Heart right ventricle (tissue), 16 donors: ENCODE results near the gene GPC5. TPM values are rescaled to one million over a fixed set of nuclear protein-coding genes. Genes with fewer than 3 reads are reported as not detected.

Experiments
- ATAC-seq, 8 donors: fragments of 200-7000 bp; cut with Tn5 transposase; one replicate each; pipeline ENCODE4 v1.9.1; 2020; ENCODE audit warnings: mild to moderate bottlenecking in 8 of 8, moderate library complexity in 8 of 8, moderate number of reproducible peaks in 1 of 8
- DNase-seq, 2 donors: peaks; one replicate each; pipeline ENCODE4 v3.0.0-alpha.2; 2020
- H3K27ac ChIP-seq, 10 donors: fragments of 200-600 bp; sonication (generic) in 2 of 10; one replicate each; pipeline versions ENCODE4 v1.5.0 to v1.8.0; 2020 to 2022; ENCODE audit warnings: mild to moderate bottlenecking in 3 of 10
- H3K27me3 ChIP-seq, 7 donors: fragments of 200-600 bp; one replicate each; pipeline ENCODE4 v1.8.0; 2021 to 2022; ENCODE audit warnings: mild to moderate bottlenecking in 2 of 7
- H3K36me3 ChIP-seq, 9 donors: fragments of 200-600 bp; sonication (generic) in 1 of 9; one replicate each; pipeline versions ENCODE4 v1.5.0 to v1.8.0; 2020 to 2022; ENCODE audit warnings: mild to moderate bottlenecking in 2 of 9
- H3K4me1 ChIP-seq, 9 donors: fragments of 200-600 bp; sonication (generic) in 1 of 9; one replicate each; pipeline versions ENCODE4 v1.5.0 to v1.8.0; 2020 to 2022; ENCODE audit warnings: mild to moderate bottlenecking in 4 of 9
- H3K4me3 ChIP-seq, 10 donors: fragments of 200-600 bp; sonication (generic) in 2 of 10; one replicate each; pipeline versions ENCODE4 v1.5.0 to v1.8.0; 2020 to 2022; ENCODE audit warnings: mild to moderate bottlenecking in 7 of 10, moderate library complexity in 2 of 10
- H3K9me3 ChIP-seq, 11 donors: fragments of 200-600 bp in 10 of 11; sonication (generic) in 2 of 11; one replicate each; pipeline versions ENCODE4 v1.5.0 to v1.8.0; 2013 to 2022; ENCODE audit warnings: mild to moderate bottlenecking in 2 of 11, control low read depth in 1 of 11, moderate library complexity in 1 of 11
- WGBS, 2 donors: extraction: QIAGEN DNeasy Blood & Tissue Kit; methylation state at CpG; one replicate each; pipeline ENCODE4 v1.1.7; 2013; ENCODE audit warnings: inconsistent platforms in 1 of 2; 5-methylcytosine and 5-hydroxymethylcytosine counted together
- intact Hi-C, 10 donors: fragments of 100-400 bp; cut with DNase I; formaldehyde crosslinking; loops; one replicate each; pipeline versions ENCODE4 v1.11.1 to v1.14.2; 2022
- polyA plus RNA-seq, 2 donors: library from polyadenylated mRNA; stranded (reverse); fragments of 200-250 nt; gene quantifications; one replicate each; pipeline ENCODE4 v1.2.3, GENCODE V29; 2013
- total RNA-seq, 10 donors: library from RNA; stranded (reverse); fragmentation: NEBNext Ultra II Directional in 3 of 10; extraction: Animal tissue kit (Norgen Biotek cat#: 25700) in 3 of 10; gene quantifications; one replicate each; pipeline versions ENCODE4 v1.2.1 to v1.2.4, GENCODE V29; 2021 to 2023
- TF ChIP-seq, protein P1 (sequence below), 9 donors: fragments of 200-600 bp; sonication (generic) in 2 of 9; IDR thresholded peaks; one replicate each; pipeline versions ENCODE4 v1.5.0 to v1.8.0; 2021 to 2022; ENCODE audit warnings: antibody characterized with exemption in 9 of 9, mild to moderate bottlenecking in 5 of 9, moderate library complexity in 1 of 9
- donor health status: Arrhythmogenic right ventricular cardiomyopathy.
- donor health status: ischemic (EF 13 %, LVEDD 7.1; RV severe dilation, severe dysfunction).
- donor health status: healthy with polysubstance abuse.
- donor health status: DM: no; HTN: yes; CAD: no.
- donor health status: DM: no; HTN: no; CAD: no.
- donor health status: ischemic (EF 25% LVEDD 6.9; RV normal size, moderate dysfunction).
- donor health status: ischemic (EF 25% LVEDD 5.7; RV mildly dilated, moderate dysfunction).
- donor health status: healthy.
- donor health status: DM: yes; HTN: yes; CAD: no.
- donor health status: Ischemic cardiomyopathy.
- donor health status: ischemic (EF 35%, LVEDD 5.7; RV mildly dilated, moderate dysfunction).
- donor health status: nonischemic (EF 11% LVEDD 7.7; RV severe dilation, severe dysfunction).
- donor health status: DM: yes; HTN: yes; CAD: no.
- donor health status: PGD.
- donor health status: ischemic (EF 29% LVEDD 5.4; RV normal size, mild dysfunction).
- donor health status: nonischemic (EF 23%, LVEDD 6.1; RV moderate dilation, normal function).

The GPC5 gene
- total and polyA plus RNA-seq, 12 donors: 0.01 to 3.5 (median 0.70) TPM; not detected in 1

GRCh38 chr13:91709180-91709579 lies 310.8 kb downstream of the GPC5 start:
- no peak overlapping the region for H3K27ac ChIP-seq
- H3K4me3 ChIP-seq: no peak overlapping the region
- H3K36me3 ChIP-seq: no peaks in the 10 kb centered on the region
- DNase-seq (no peak), ATAC-seq (no peak)
- 72 to 83% methylated on average over 3 of the region's 3 CpGs for WGBS, 2 donors
- H3K9me3 ChIP-seq: no peaks in the 10 kb centered on the region
- intact Hi-C loops: no loop called here
- H3K4me1 ChIP-seq: no peaks in the 10 kb centered on the region
- no peaks in the 10 kb centered on the region for H3K27me3 ChIP-seq
- TF ChIP-seq, protein P1, sequence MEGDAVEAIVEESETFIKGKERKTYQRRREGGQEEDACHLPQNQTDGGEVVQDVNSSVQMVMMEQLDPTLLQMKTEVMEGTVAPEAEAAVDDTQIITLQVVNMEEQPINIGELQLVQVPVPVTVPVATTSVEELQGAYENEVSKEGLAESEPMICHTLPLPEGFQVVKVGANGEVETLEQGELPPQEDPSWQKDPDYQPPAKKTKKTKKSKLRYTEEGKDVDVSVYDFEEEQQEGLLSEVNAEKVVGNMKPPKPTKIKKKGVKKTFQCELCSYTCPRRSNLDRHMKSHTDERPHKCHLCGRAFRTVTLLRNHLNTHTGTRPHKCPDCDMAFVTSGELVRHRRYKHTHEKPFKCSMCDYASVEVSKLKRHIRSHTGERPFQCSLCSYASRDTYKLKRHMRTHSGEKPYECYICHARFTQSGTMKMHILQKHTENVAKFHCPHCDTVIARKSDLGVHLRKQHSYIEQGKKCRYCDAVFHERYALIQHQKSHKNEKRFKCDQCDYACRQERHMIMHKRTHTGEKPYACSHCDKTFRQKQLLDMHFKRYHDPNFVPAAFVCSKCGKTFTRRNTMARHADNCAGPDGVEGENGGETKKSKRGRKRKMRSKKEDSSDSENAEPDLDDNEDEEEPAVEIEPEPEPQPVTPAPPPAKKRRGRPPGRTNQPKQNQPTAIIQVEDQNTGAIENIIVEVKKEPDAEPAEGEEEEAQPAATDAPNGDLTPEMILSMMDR (IDR thresholded peaks at IDR 0.05): no peak

- no peaks in the 10 kb centered on the region for H3K9me3 ChIP-seq
- no peaks in the 10 kb centered on the region for H3K27me3 ChIP-seq
- intact Hi-C loops: no loop called here
- DNase-seq: no peak
- TF ChIP-seq, protein P1 (IDR thresholded peaks at IDR 0.05): no peak
- H3K4me3 ChIP-seq: no peak overlapping the region
- no peaks in the 10 kb centered on the region for H3K4me1 ChIP-seq
- ATAC-seq: no peak
- H3K27ac ChIP-seq: no peak overlapping the region
- WGBS, 2 donors: 76 to 80% methylated on average over 3 of the region's 3 CpGs
- no peaks in the 10 kb centered on the region for H3K36me3 ChIP-seq
These were observed 312.3 kb downstream of the GPC5 start for GRCh38 chr13:91710733-91711132.

- H3K36me3 ChIP-seq: no peaks in the 10 kb centered on the region
- TF ChIP-seq, protein P1 (IDR thresholded peaks at IDR 0.05): no peak
- 46 to 55% methylated on average over 3 of the region's 3 CpGs for WGBS, 2 donors
- no peak for ATAC-seq
- no peaks in the 10 kb centered on the region for H3K9me3 ChIP-seq
- no peaks in the 10 kb centered on the region for H3K27me3 ChIP-seq
- H3K4me1 ChIP-seq: no peaks in the 10 kb centered on the region
- DNase-seq: no peak
- no peak overlapping the region for H3K4me3 ChIP-seq
- intact Hi-C loops: no loop called here
- no peak overlapping the region for H3K27ac ChIP-seq
These were observed 316.4 kb downstream of the GPC5 start for GRCh38 chr13:91714855-91715254.

GRCh38 chr13:91716436-91717065 lies 318.1 kb downstream of the GPC5 start:
- TF ChIP-seq, protein P1 (IDR thresholded peaks at IDR 0.05): no peak

More at GRCh38 chr13:91716436-91717065, 318.1 kb downstream of the GPC5 start:
- intact Hi-C loops: no loop called here
- no peaks in the 10 kb centered on the region for H3K4me1 ChIP-seq
- H3K9me3 ChIP-seq: no peaks in the 10 kb centered on the region
- DNase-seq (no peak), ATAC-seq (no peak)
- 82 to 83% methylated on average over 7 of the region's 7 CpGs for WGBS, 2 donors
- no peak overlapping the region for H3K27ac ChIP-seq
- no peak overlapping the region for H3K4me3 ChIP-seq
- no peaks in the 10 kb centered on the region for H3K36me3 ChIP-seq
- H3K27me3 ChIP-seq: no peaks in the 10 kb centered on the region
